SK-N-SH treated with all-trans-retinoic acid at 6 μM for 48 hours (cell line): ENCODE measurements around the gene ASTN2.

ENCODE experiments used
- ATAC-seq: fragments of 200-7000 bp; cut with Tn5 transposase; 3 replicates; pipeline ENCODE4 v1.9.1; 2020; ENCODE audit warnings: mild to moderate bottlenecking, moderate library complexity
- ARNTL ChIP-seq: fragments of 450-650 bp; formaldehyde crosslinking; IDR thresholded peaks from 2 replicates; pipeline ENCODE4 v1.5.0; 2020; ENCODE audit warnings: low read depth, mild to moderate bottlenecking, moderate library complexity, borderline replicate concordance
- BACH2 ChIP-seq: fragments of 250-450 bp; sonication (Bioruptor Pico); IDR thresholded peaks from 2 replicates; pipeline ENCODE4 v1.9.0; 2021; ENCODE audit warnings: mild to moderate bottlenecking, borderline replicate concordance
- CSDC2 ChIP-seq: fragments of 250-450 bp; sonication (Bioruptor Pico); IDR thresholded peaks from 2 replicates; pipeline ENCODE4 v1.5.0; 2020; ENCODE audit warnings: mild to moderate bottlenecking, moderate library complexity
- ESRRG ChIP-seq: fragments of 250-450 bp; sonication (Bioruptor Pico); IDR thresholded peaks from 2 replicates; pipeline ENCODE4 v1.6.1; 2021; ENCODE audit warnings: mild to moderate bottlenecking
- GLIS3 ChIP-seq: fragments of 250-450 bp; sonication (Bioruptor Pico); IDR thresholded peaks from 2 replicates; pipeline ENCODE4 v1.5.0; 2020; ENCODE audit warnings: mild to moderate bottlenecking, moderate library complexity
- OSR1 ChIP-seq: fragments of 250-450 bp; sonication (Bioruptor Pico); IDR thresholded peaks from 2 replicates; pipeline ENCODE4 v1.8.0; 2022; ENCODE audit warnings: moderate library complexity, mild to moderate bottlenecking, inconsistent platforms
- RARB ChIP-seq: fragments of 250-450 bp; sonication (Bioruptor Pico); IDR thresholded peaks from 2 replicates; pipeline ENCODE4 v1.8.0; 2021; ENCODE audit warnings: mild to moderate bottlenecking, moderate library complexity
- SNAI2 ChIP-seq: fragments of 250-450 bp; sonication (Bioruptor Pico); IDR thresholded peaks from 2 replicates; pipeline ENCODE4 v1.5.0; 2020; ENCODE audit warnings: mild to moderate bottlenecking, moderate library complexity
- TCF4 ChIP-seq: fragments of 250-450 bp; sonication (Bioruptor Pico); IDR thresholded peaks from 2 replicates; pipeline ENCODE4 v1.8.0; 2021; ENCODE audit warnings: mild to moderate bottlenecking, moderate library complexity, borderline replicate concordance
- TOX ChIP-seq: fragments of 250-450 bp; sonication (Bioruptor Pico); IDR thresholded peaks from 2 replicates; pipeline ENCODE4 v1.8.0; 2021; ENCODE audit warnings: mild to moderate bottlenecking, moderate library complexity, borderline replicate concordance
- ZC3H10 ChIP-seq: fragments of 250-450 bp; sonication (Bioruptor Pico); IDR thresholded peaks from 2 replicates; pipeline ENCODE4 v1.5.1; 2021; ENCODE audit warnings: mild to moderate bottlenecking, moderate library complexity
- ZFP3 ChIP-seq: fragments of 250-450 bp; sonication (Bioruptor Pico); IDR thresholded peaks from 2 replicates; pipeline ENCODE4 v1.5.0; 2020; ENCODE audit warnings: mild to moderate bottlenecking, moderate library complexity
- ZFP30 ChIP-seq: fragments of 450-650 bp; formaldehyde crosslinking; IDR thresholded peaks from 2 replicates; pipeline ENCODE4 v1.5.0; 2022; ENCODE audit warnings: mild to moderate bottlenecking, moderate library complexity
- ZNF565 ChIP-seq: fragments of 450-650 bp; formaldehyde crosslinking; conservative IDR thresholded peaks from 2 replicates; pipeline ENCODE4 v1.5.0; 2020; ENCODE audit warnings: low read depth, mild to moderate bottlenecking, moderate library complexity
- ZNF70 ChIP-seq: fragments of 450-650 bp; formaldehyde crosslinking; IDR thresholded peaks from 2 replicates; pipeline ENCODE4 v1.5.0; 2020; ENCODE audit warnings: mild to moderate bottlenecking, moderate library complexity
- ZNF8 ChIP-seq: fragments of 450-650 bp; formaldehyde crosslinking; IDR thresholded peaks from 2 replicates; pipeline ENCODE4 v1.5.0; 2020; ENCODE audit warnings: mild to moderate bottlenecking, moderate library complexity
- TF ChIP-seq, protein P1 (sequence below): fragments of 250-450 bp; sonication (Bioruptor Pico); IDR thresholded peaks from 2 replicates; pipeline ENCODE4 v1.5.1; 2020; ENCODE audit warnings: low read depth, mild to moderate bottlenecking, moderate library complexity
- TF ChIP-seq, protein P2 (sequence below): fragments of 250-450 bp; sonication (Bioruptor Pico); IDR thresholded peaks from 2 replicates; pipeline ENCODE4 v1.5.0; 2020; ENCODE audit warnings: mild to moderate bottlenecking, moderate library complexity
- TF ChIP-seq, protein P3 (sequence below): fragments of 250-450 bp; sonication (Bioruptor Pico); IDR thresholded peaks from 2 replicates; pipeline ENCODE4 v1.8.0; 2021; ENCODE audit warnings: low read depth, mild to moderate bottlenecking, moderate library complexity, borderline replicate concordance
- TF ChIP-seq, protein P4 (sequence below): fragments of 250-450 bp; sonication (Bioruptor Pico); IDR thresholded peaks from 2 replicates; pipeline ENCODE4 v1.8.0; 2020; ENCODE audit warnings: mild to moderate bottlenecking, moderate library complexity, borderline replicate concordance

Gene ASTN2

DNA sequence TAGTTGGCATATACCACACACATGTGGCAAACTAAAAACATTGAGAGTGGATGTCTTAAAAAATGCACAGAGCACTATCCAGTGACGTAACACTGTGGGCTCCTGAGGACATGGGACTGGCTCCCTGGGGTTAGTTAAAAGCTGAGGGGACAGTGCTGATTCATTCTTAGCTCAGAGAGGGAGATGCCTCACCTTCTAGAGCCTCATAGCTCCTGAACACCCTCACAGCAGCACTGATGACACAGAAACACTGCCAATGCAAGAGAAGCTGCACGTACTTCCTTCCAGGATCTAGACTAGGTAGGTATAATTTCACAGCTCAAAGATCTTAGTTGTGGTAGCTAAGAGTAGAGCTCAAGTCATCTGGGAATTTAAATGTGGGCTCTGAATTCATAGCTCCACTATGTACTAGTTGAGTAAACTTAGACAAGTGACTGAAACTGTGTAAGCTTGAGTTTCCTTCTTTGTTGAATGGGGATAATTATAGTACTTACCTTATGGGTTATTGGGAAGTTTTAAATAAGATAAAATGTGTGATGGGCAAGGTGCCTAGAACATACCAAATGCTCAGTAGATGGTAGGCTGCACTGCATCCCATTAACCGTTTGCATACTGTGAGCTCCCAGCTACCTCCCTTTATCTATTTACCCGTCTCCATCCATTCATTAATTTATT, 279.9 kb downstream of the ASTN2 start (continued):
- TF ChIP-seq, protein P1, sequence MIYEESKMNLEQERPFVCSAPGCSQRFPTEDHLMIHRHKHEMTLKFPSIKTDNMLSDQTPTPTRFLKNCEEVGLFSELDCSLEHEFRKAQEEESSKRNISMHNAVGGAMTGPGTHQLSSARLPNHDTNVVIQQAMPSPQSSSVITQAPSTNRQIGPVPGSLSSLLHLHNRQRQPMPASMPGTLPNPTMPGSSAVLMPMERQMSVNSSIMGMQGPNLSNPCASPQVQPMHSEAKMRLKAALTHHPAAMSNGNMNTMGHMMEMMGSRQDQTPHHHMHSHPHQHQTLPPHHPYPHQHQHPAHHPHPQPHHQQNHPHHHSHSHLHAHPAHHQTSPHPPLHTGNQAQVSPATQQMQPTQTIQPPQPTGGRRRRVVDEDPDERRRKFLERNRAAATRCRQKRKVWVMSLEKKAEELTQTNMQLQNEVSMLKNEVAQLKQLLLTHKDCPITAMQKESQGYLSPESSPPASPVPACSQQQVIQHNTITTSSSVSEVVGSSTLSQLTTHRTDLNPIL (CRISPR knock-in tag): no peak
- TF ChIP-seq ZFP3: no peak
- TF ChIP-seq TOX (CRISPR knock-in tag): no peak
- no peak for TF ChIP-seq ZC3H10 (CRISPR knock-in tag)
- TF ChIP-seq, all 23 proteins: peak for 0

DNA sequence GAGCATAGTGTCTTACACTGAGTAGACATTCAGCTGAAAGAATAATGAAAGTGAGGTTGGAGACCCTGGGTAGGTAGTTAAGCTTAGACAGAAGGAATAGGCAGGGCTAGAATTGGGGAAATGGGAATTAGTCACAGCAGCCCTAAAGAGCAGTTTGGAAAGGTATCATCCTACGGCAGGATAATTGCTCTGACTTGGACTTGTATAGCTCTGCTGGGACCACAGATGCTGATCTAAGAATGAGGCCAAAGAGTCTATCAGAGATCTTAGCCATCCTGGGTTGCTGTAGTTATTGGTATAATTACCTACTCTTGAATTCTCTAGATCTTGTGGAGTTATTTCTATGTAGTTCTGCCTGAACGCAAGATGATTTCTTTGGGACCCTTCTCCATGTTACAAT, 288.0 kb downstream of the ASTN2 start:
- TF ChIP-seq, protein P1 (CRISPR knock-in tag): no peak
- no peak for TF ChIP-seq ZFP30 (CRISPR knock-in tag)
- TF ChIP-seq TCF4 (CRISPR knock-in tag): no peak
- no peak for TF ChIP-seq ESRRG
- TF ChIP-seq, protein P2, sequence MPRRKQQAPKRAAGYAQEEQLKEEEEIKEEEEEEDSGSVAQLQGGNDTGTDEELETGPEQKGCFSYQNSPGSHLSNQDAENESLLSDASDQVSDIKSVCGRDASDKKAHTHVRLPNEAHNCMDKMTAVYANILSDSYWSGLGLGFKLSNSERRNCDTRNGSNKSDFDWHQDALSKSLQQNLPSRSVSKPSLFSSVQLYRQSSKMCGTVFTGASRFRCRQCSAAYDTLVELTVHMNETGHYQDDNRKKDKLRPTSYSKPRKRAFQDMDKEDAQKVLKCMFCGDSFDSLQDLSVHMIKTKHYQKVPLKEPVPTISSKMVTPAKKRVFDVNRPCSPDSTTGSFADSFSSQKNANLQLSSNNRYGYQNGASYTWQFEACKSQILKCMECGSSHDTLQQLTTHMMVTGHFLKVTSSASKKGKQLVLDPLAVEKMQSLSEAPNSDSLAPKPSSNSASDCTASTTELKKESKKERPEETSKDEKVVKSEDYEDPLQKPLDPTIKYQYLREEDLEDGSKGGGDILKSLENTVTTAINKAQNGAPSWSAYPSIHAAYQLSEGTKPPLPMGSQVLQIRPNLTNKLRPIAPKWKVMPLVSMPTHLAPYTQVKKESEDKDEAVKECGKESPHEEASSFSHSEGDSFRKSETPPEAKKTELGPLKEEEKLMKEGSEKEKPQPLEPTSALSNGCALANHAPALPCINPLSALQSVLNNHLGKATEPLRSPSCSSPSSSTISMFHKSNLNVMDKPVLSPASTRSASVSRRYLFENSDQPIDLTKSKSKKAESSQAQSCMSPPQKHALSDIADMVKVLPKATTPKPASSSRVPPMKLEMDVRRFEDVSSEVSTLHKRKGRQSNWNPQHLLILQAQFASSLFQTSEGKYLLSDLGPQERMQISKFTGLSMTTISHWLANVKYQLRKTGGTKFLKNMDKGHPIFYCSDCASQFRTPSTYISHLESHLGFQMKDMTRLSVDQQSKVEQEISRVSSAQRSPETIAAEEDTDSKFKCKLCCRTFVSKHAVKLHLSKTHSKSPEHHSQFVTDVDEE (CRISPR knock-in tag): no peak
- TF ChIP-seq SNAI2: no peak
- TF ChIP-seq ZNF70 (CRISPR knock-in tag): no peak
- TF ChIP-seq, protein P3, sequence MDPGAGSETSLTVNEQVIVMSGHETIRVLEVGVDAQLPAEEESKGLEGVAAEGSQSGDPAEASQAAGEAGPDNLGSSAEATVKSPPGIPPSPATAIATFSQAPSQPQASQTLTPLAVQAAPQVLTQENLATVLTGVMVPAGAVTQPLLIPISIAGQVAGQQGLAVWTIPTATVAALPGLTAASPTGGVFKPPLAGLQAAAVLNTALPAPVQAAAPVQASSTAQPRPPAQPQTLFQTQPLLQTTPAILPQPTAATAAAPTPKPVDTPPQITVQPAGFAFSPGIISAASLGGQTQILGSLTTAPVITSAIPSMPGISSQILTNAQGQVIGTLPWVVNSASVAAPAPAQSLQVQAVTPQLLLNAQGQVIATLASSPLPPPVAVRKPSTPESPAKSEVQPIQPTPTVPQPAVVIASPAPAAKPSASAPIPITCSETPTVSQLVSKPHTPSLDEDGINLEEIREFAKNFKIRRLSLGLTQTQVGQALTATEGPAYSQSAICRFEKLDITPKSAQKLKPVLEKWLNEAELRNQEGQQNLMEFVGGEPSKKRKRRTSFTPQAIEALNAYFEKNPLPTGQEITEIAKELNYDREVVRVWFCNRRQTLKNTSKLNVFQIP (CRISPR knock-in tag): no peak
- TF ChIP-seq BACH2 (CRISPR knock-in tag): no peak
- TF ChIP-seq ZNF565 (CRISPR knock-in tag): no peak
- TF ChIP-seq CSDC2 (CRISPR knock-in tag): no peak
- TF ChIP-seq ZNF8: no peak
- no peak for TF ChIP-seq ZC3H10 (CRISPR knock-in tag)
- TF ChIP-seq, protein P4, sequence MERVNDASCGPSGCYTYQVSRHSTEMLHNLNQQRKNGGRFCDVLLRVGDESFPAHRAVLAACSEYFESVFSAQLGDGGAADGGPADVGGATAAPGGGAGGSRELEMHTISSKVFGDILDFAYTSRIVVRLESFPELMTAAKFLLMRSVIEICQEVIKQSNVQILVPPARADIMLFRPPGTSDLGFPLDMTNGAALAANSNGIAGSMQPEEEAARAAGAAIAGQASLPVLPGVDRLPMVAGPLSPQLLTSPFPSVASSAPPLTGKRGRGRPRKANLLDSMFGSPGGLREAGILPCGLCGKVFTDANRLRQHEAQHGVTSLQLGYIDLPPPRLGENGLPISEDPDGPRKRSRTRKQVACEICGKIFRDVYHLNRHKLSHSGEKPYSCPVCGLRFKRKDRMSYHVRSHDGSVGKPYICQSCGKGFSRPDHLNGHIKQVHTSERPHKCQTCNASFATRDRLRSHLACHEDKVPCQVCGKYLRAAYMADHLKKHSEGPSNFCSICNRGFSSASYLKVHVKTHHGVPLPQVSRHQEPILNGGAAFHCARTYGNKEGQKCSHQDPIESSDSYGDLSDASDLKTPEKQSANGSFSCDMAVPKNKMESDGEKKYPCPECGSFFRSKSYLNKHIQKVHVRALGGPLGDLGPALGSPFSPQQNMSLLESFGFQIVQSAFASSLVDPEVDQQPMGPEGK (CRISPR knock-in tag): no peak
- no peak for TF ChIP-seq OSR1 (CRISPR knock-in tag)
- TF ChIP-seq RARB: no peak
- no peak for TF ChIP-seq TOX (CRISPR knock-in tag)
- no peak for TF ChIP-seq GLIS3 (CRISPR knock-in tag)

DNA sequence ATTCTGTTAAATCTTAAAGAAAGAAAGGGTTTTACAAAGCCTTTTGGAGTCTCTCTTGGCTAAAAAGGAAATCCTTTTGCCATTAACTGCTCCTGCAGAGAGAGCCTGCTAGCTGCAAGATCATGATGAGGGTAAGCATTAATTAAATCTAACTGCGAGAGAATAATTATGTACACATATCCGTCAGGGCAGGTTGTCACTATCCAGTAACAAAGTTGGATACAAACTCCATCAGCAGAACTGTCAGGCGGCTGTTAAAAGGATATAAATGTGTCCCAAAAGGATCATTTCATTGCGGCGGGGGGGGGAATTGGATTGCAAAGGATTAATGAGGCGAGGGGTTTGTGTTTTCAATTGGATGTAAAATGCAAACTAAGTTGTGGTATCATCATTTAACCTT, 289.3 kb downstream of the ASTN2 start:
- no peak for ATAC-seq
- TF ChIP-seq SNAI2 (no peak), RARB (no peak), OSR1 (CRISPR knock-in tag) (no peak), ESRRG (no peak), TCF4 (CRISPR knock-in tag) (no peak), ZFP3 (no peak), TOX (CRISPR knock-in tag) (no peak), GLIS3 (CRISPR knock-in tag) (no peak), BACH2 (CRISPR knock-in tag) (no peak), ARNTL (CRISPR knock-in tag) (no peak)
- TF ChIP-seq, protein P3 (CRISPR knock-in tag): no peak

More for the DNA sequence above, 288.0 kb downstream of the ASTN2 start:
- no peak for ATAC-seq
